Measurements from ENCODE around the gene CAMTA1. TPM values are rescaled to one million over a fixed set of nuclear protein-coding genes. Genes with fewer than 3 reads are reported as not detected.

Gene CAMTA1
- total RNA-seq, 4 donors from 2014 or later = 45.3 to 68.9 (median 62.0) TPM

GRCh38 chr1:6970221-6970620 lies 185.0 kb downstream of the CAMTA1 start:
- no peak for TF ChIP-seq CTCF (IDR thresholded peaks at IDR 0.05)
- ATAC-seq (ENCODE audit: low FRiP score) (no peak), DNase-seq (ENCODE audit: low spot score) (no peak)

GRCh38 chr1:6971048-6971447 lies 185.8 kb downstream of the CAMTA1 start:
- TF ChIP-seq CTCF (IDR thresholded peaks at IDR 0.05) = no peak
- DNase-seq (ENCODE audit: low spot score) = no peak
- no peak for ATAC-seq (ENCODE audit: low FRiP score)

DNA sequence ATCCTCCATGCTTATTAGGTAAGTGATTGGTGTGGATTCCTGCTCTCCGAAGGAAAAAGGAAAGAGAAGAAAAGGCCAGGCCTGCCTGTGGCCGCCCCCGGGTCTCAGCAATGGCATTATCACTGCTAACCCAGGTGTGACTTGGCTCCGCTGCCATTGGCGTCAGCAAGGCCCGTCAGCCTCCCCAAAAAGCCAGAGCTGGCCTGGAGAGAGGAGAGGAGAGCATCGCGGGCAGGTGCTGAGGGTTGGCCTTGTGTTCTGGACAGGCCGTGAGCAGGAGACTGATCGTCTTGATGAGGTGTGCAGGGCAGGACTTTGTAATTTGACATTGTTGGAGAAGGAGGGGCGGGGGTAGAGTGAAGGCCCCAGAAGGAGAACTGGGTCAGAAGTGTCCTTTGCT lies 186.4 kb downstream of the CAMTA1 start:
- no peak for ATAC-seq (ENCODE audit: low FRiP score)
- TF ChIP-seq CTCF (IDR thresholded peaks at IDR 0.05) = no peak
- DNase-seq (ENCODE audit: low spot score) = no peak

GRCh38 chr1:6972399-6972798 lies 187.1 kb downstream of the CAMTA1 start:
- DNase-seq (ENCODE audit: low spot score) (no peak), ATAC-seq (ENCODE audit: low FRiP score) (no peak)
- no peak for TF ChIP-seq CTCF (IDR thresholded peaks at IDR 0.05)

DNA sequence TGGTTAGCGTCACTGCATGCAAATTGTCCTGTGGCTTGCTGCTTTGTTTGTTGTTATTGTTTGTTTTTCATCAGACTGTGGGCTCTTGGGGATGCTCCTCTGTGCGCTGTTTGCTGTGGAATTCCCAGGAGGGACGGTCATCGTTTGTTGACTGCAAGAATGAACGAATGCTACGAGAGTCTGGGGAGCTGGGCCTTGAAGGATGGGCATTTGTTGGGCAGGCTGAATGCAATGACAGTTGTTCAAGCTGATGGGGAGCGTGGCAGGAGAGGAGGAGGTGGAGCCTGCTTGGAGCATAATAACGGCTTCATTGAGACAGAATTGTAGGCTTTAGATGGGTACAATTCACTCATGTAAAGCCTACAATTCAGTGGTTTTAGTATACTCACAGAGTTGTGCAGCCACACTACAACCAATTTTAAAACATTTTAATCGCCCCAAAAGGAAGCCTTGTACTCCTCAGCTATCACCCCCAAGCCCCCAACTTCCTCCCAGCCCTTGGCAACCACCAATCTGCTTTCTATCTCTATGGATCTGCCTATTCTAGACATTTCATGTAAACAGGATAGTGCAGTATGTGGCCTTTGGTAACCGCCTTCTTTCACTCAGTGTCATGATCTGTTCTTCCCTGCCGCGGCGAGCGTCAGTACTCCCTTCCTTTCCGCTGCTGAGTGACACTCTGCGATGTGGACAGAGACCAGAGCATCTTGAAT lies 190.2 kb downstream of the CAMTA1 start:
- no peak for ATAC-seq (ENCODE audit: low FRiP score)
- no peak for TF ChIP-seq CTCF (IDR thresholded peaks at IDR 0.05)
- no peak for DNase-seq (ENCODE audit: low spot score)

DNA sequence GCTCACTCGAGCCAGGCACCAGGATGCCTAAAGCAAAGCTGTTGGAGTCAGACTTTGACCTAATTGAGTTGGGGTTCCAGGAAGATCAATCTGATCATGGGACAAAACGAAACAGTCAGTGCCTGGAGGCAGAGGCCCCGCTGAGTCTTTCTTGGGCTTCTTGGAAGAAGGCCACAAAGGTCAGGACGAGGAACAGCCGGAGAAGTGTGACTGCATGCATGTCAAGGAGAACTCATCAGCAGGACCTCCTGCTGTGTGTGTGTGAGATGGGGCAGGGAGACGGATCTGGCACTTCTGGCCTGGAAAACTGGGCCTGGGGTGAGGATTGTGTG lies 190.8 kb downstream of the CAMTA1 start:
- DNase-seq (ENCODE audit: low spot score) = no peak
- TF ChIP-seq CTCF (IDR thresholded peaks at IDR 0.05) = no peak
- no peak for ATAC-seq (ENCODE audit: low FRiP score)

DNA sequence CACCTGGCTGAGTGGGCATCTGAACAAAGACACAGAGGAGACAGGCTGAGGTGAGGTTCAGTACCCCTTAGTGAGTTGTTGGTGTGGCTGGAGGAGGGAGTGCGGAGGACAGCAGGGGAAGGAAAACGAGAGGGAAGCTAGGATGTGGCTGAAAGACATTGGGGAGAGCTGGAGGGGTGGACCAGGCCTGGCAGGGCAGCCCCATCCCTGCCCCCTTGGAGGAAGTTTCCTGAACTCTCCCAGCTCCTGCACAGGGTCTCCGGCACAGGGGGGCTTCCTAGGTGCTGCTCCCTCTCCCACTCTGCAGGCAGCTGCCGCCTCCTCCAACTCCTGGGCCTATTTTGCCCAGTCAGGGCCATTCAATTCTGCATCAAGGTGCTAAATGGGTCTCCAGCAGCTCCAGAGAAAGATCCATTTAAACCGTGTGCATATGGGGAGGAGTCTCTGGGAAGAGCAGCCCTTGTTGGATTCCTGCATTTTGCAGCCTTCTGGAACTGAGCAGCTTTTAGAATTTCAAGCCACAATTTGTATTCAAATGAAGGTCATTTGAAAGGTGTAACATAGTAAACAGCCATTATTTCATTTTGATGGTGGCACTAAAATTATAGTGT lies 193.9 kb downstream of the CAMTA1 start:
- DNase-seq (ENCODE audit: low spot score) (no peak), ATAC-seq (ENCODE audit: low FRiP score) (no peak)
- TF ChIP-seq CTCF (IDR thresholded peaks at IDR 0.05) = no peak

Measured in omental fat pad (tissue), 4 donors.